ENCODE measurements around the gene ST6GALNAC3. TPM values are rescaled to one million over a fixed set of nuclear protein-coding genes. Genes with fewer than 3 reads are reported as not detected.

The ST6GALNAC3 gene
- total RNA-seq, 1 donor from 2014 or later: 23.6 TPM

- DNase-seq (ENCODE audit: low spot score): no peak
- H3K9me3 Mint-ChIP-seq: no peaks in the 10 kb centered on the region
- H3K36me3 Mint-ChIP-seq: no peaks in the 10 kb centered on the region
- Histone ChIP-seq H3F3A (ENCODE audit: low read depth) (peaks cover 12% of the 10 kb centered on the region), H3K4me1 (peaks cover 32% of the 10 kb centered on the region), H3K27me3 (no peaks in the 10 kb centered on the region), H3K9me3 (ENCODE audit: low read depth) (no peaks in the 10 kb centered on the region), H3K4me3 (no peak overlapping the region), H3K9ac (no peak overlapping the region), H3K27ac (peak overlapping the region; percentile 37), H3K4me2 (peak overlapping the region; percentile 3), H2AFZ (replicated peaks) (no peak overlapping the region), H4K20me1 (ENCODE audit: low read depth) (no peaks in the 10 kb centered on the region), H3K79me2 (ENCODE audit: low read depth) (no peaks in the 10 kb centered on the region), H3K36me3 (no peaks in the 10 kb centered on the region)
- TF ChIP-seq CTCF (IDR thresholded peaks at IDR 0.05) (peak; percentile 23), EZH2phosphoT487 (IDR thresholded peaks at IDR 0.05) (no peak), EZH2 (IDR thresholded peaks at IDR 0.05) (no peak)
- H3K4me3 Mint-ChIP-seq: no peak overlapping the region
- H3K27me3 Mint-ChIP-seq (ENCODE audit: insufficient read depth, low read depth): no peaks in the 10 kb centered on the region
- peaks cover 34% of the 10 kb centered on the region for H3K4me1 Mint-ChIP-seq
- no peak overlapping the region for H3K27ac Mint-ChIP-seq
Measured at GRCh38 chr1:76140227-76140626, 65.7 kb downstream of the ST6GALNAC3 start.

- no peaks in the 10 kb centered on the region for H3K36me3 Mint-ChIP-seq
- Histone ChIP-seq H2AFZ (replicated peaks) (no peak overlapping the region), H3K27ac (no peak overlapping the region), H4K20me1 (ENCODE audit: low read depth) (no peaks in the 10 kb centered on the region), H3K9me3 (ENCODE audit: low read depth) (no peaks in the 10 kb centered on the region), H3F3A (ENCODE audit: low read depth) (peaks cover 12% of the 10 kb centered on the region), H3K4me2 (no peak overlapping the region), H3K4me3 (no peak overlapping the region), H3K79me2 (ENCODE audit: low read depth) (no peaks in the 10 kb centered on the region), H3K27me3 (no peaks in the 10 kb centered on the region), H3K9ac (no peak overlapping the region), H3K36me3 (no peaks in the 10 kb centered on the region), H3K4me1 (peaks cover 34% of the 10 kb centered on the region)
- H3K27me3 Mint-ChIP-seq (ENCODE audit: insufficient read depth, low read depth): no peaks in the 10 kb centered on the region
- no peak overlapping the region for H3K4me3 Mint-ChIP-seq
- TF ChIP-seq EZH2 (IDR thresholded peaks at IDR 0.05) (no peak), EZH2phosphoT487 (IDR thresholded peaks at IDR 0.05) (no peak), CTCF (IDR thresholded peaks at IDR 0.05) (no peak)
- H3K4me1 Mint-ChIP-seq: peaks cover 38% of the 10 kb centered on the region
- DNase-seq (ENCODE audit: low spot score): peak; percentile 55
- no peaks in the 10 kb centered on the region for H3K9me3 Mint-ChIP-seq
- H3K27ac Mint-ChIP-seq: peak overlapping the region; percentile 13
Measured at GRCh38 chr1:76141929-76142328, 67.4 kb downstream of the ST6GALNAC3 start.

GRCh38 chr1:76142771-76143540 lies 68.4 kb downstream of the ST6GALNAC3 start:
- peaks cover 12% of the 10 kb centered on the region for H3F3A ChIP-seq (ENCODE audit: low read depth)
- Mint-ChIP-seq H3K27me3 (ENCODE audit: insufficient read depth, low read depth) (no peaks in the 10 kb centered on the region), H3K27ac (no peak overlapping the region), H3K4me3 (no peak overlapping the region), H3K36me3 (peaks cover 2% of the 10 kb centered on the region), H3K9me3 (no peaks in the 10 kb centered on the region), H3K4me1 (peaks cover 40% of the 10 kb centered on the region)
- no peak overlapping the region for H3K4me2 ChIP-seq
- DNase-seq (ENCODE audit: low spot score): no peak
- no peak overlapping the region for H3K9ac ChIP-seq
- no peak overlapping the region for H3K4me3 ChIP-seq
- no peaks in the 10 kb centered on the region for H3K27me3 ChIP-seq
- H3K36me3 ChIP-seq: no peaks in the 10 kb centered on the region
- H3K79me2 ChIP-seq (ENCODE audit: low read depth): no peaks in the 10 kb centered on the region
- no peaks in the 10 kb centered on the region for H3K9me3 ChIP-seq (ENCODE audit: low read depth)
- H3K4me1 ChIP-seq: peaks cover 34% of the 10 kb centered on the region
- no peak overlapping the region for H3K27ac ChIP-seq
- no peaks in the 10 kb centered on the region for H4K20me1 ChIP-seq (ENCODE audit: low read depth)
- TF ChIP-seq EZH2 (IDR thresholded peaks at IDR 0.05) (no peak), EZH2phosphoT487 (IDR thresholded peaks at IDR 0.05) (no peak), CTCF (IDR thresholded peaks at IDR 0.05) (no peak)
- H2AFZ ChIP-seq (replicated peaks): no peak overlapping the region
